Measurements from ENCODE around the gene RBM24.

DNA sequence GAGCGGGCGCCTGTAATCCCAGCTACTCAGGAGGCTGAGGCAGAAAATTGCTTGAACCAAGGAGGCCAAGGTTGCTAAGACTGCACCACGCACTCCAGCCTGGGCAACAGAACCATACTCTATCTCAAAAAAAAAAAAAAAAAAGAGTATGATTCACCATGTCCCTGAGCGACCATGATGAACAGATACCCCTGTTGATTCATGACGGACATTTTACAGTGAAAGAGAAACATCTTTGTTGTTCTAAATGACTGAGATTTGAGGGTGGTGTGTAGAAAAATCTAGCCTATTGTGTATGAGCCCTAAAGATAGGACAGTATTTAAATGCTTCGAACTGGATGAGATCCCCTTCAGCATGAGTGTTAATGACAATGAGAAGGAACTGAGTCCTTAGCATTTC is 32.8 kb downstream of the RBM24 start:
- TF ChIP-seq POLR2A (IDR thresholded peaks at IDR 0.05) (no peak), EP300 (IDR thresholded peaks at IDR 0.05) (no peak)
- TF ChIP-seq, protein P1, sequence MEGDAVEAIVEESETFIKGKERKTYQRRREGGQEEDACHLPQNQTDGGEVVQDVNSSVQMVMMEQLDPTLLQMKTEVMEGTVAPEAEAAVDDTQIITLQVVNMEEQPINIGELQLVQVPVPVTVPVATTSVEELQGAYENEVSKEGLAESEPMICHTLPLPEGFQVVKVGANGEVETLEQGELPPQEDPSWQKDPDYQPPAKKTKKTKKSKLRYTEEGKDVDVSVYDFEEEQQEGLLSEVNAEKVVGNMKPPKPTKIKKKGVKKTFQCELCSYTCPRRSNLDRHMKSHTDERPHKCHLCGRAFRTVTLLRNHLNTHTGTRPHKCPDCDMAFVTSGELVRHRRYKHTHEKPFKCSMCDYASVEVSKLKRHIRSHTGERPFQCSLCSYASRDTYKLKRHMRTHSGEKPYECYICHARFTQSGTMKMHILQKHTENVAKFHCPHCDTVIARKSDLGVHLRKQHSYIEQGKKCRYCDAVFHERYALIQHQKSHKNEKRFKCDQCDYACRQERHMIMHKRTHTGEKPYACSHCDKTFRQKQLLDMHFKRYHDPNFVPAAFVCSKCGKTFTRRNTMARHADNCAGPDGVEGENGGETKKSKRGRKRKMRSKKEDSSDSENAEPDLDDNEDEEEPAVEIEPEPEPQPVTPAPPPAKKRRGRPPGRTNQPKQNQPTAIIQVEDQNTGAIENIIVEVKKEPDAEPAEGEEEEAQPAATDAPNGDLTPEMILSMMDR (IDR thresholded peaks at IDR 0.05) = no peak

All from tibial nerve (tissue), 4 donors.